ENCODE data around the gene CGNL1. TPM values are rescaled to one million over a fixed set of nuclear protein-coding genes. Genes with fewer than 3 reads are reported as not detected.

CGNL1 gene
- total RNA-seq, 1 experiment from 2014 or later, result 0.31 TPM

DNA sequence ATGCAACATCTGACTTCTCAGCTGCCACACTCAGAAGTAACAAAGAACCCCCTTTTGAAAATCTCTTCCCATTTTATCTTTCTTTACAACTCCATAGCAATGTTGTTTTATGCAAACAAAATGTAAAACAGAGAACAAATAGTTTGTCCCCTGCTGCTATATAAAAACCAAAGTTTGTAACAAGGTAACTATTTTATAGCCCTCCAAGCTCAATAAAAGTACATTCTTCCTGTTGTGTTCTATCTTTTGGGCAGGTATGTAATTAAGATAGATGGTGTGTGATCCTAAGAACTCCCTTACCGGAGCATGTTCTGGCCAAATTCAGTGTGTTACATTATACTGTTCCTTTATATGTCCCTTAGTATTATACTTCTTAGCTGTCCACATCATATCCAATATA, 12.6 kb upstream of the CGNL1 start:
- H3F3A ChIP-seq (ENCODE audit: insufficient read depth, low read depth), result no peaks in the 10 kb centered on the region
- ChIA-PET POLR2A (ENCODE audit: unreplicated experiment) (no interaction called here), CTCF (no interaction called here)
- no peak overlapping the region for H3K4me3 ChIP-seq
- no peak overlapping the region for H2AFZ ChIP-seq
- intact Hi-C loops (cut with micrococcal nuclease; ENCODE audit: unreplicated experiment), result no loop called here
- BruUV-seq (replicated peaks), result no TSS peak
- H3K9me3 ChIP-seq (ENCODE audit: insufficient read depth, low read depth), result no peaks in the 10 kb centered on the region
- no peaks in the 10 kb centered on the region for H3K4me1 ChIP-seq (replicated peaks; ENCODE audit: insufficient read depth)
- H3K27me3 ChIP-seq (ENCODE audit: insufficient read depth, low read depth), result no peaks in the 10 kb centered on the region
- H3K36me3 ChIP-seq (ENCODE audit: low read depth), result no peaks in the 10 kb centered on the region
- no peaks in the 10 kb centered on the region for H3K79me2 ChIP-seq (ENCODE audit: low read depth)
- DNase-seq, result no peak
- H3K27ac ChIP-seq, result no peak overlapping the region
- no peak for TF ChIP-seq EZH2 (IDR thresholded peaks at IDR 0.05; ENCODE audit: low read depth)
- TF ChIP-seq, protein P1, sequence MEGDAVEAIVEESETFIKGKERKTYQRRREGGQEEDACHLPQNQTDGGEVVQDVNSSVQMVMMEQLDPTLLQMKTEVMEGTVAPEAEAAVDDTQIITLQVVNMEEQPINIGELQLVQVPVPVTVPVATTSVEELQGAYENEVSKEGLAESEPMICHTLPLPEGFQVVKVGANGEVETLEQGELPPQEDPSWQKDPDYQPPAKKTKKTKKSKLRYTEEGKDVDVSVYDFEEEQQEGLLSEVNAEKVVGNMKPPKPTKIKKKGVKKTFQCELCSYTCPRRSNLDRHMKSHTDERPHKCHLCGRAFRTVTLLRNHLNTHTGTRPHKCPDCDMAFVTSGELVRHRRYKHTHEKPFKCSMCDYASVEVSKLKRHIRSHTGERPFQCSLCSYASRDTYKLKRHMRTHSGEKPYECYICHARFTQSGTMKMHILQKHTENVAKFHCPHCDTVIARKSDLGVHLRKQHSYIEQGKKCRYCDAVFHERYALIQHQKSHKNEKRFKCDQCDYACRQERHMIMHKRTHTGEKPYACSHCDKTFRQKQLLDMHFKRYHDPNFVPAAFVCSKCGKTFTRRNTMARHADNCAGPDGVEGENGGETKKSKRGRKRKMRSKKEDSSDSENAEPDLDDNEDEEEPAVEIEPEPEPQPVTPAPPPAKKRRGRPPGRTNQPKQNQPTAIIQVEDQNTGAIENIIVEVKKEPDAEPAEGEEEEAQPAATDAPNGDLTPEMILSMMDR (conservative IDR thresholded peaks at IDR 0.05), result no peak
- H3K4me2 ChIP-seq, result no peak overlapping the region
- H4K20me1 ChIP-seq (ENCODE audit: insufficient read depth), result no peaks in the 10 kb centered on the region
- H3K9me2 ChIP-seq (ENCODE audit: insufficient read depth), result no peaks in the 10 kb centered on the region

DNA sequence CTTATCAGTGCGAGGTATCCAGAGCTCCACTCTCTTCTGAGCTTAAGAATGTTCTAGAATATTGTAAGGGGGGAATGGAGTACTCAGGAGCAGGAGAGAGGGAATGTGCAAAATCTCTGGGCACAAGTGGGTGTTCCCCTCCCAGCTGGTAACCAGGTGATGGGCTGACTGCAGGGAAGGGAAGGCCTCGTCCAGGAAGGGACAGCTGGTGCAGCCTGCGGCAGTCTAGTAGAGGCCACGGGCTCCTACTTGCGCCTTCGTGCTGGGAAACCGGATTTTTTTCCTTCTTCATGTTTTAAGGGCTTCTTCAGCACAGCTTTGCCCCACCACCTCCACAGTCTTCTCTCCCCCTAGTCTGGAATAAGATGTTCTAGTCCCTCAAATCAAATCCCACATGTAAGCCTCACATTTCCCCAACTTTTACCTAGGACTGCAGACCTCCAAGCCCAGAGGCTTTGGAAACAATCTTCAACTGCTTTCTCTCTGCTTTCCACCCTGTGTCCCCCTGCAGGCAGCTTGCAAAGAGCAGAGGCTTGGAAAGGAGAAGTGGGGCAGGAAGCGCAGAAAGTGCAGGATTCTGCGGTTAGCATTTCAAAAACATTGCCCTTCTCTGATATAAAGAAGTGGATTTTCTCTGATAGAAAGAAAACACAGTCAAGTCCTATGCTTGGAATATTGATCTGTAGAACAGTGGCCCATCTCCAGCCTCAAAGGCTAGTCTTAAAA, 11.9 kb upstream of the CGNL1 start:
- ChIA-PET CTCF (no interaction called here), POLR2A (ENCODE audit: unreplicated experiment) (interaction anchor here (0.6 kb wide), 1 partner anchor 65 kb away, joined by 3 read pairs; no protein-coding TSS in a partner anchor)
- H3K27ac ChIP-seq, result no peak overlapping the region
- no peaks in the 10 kb centered on the region for H4K20me1 ChIP-seq (ENCODE audit: insufficient read depth)
- H2AFZ ChIP-seq, result no peak overlapping the region
- H3K36me3 ChIP-seq (ENCODE audit: low read depth), result no peaks in the 10 kb centered on the region
- H3F3A ChIP-seq (ENCODE audit: insufficient read depth, low read depth), result no peaks in the 10 kb centered on the region
- no peak overlapping the region for H3K4me3 ChIP-seq
- H3K9me3 ChIP-seq (ENCODE audit: insufficient read depth, low read depth), result no peaks in the 10 kb centered on the region
- no peak overlapping the region for H3K4me2 ChIP-seq
- no peaks in the 10 kb centered on the region for H3K9me2 ChIP-seq (ENCODE audit: insufficient read depth)
- no peak for DNase-seq
- H3K27me3 ChIP-seq (ENCODE audit: insufficient read depth, low read depth), result no peaks in the 10 kb centered on the region
- no peak for TF ChIP-seq EZH2 (IDR thresholded peaks at IDR 0.05; ENCODE audit: low read depth)
- TF ChIP-seq, protein P1 (conservative IDR thresholded peaks at IDR 0.05), result no peak
- no peaks in the 10 kb centered on the region for H3K4me1 ChIP-seq (replicated peaks; ENCODE audit: insufficient read depth)
- BruUV-seq (replicated peaks), result no TSS peak
- intact Hi-C loops (cut with micrococcal nuclease; ENCODE audit: unreplicated experiment), result no loop called here
- no peaks in the 10 kb centered on the region for H3K79me2 ChIP-seq (ENCODE audit: low read depth)

DNA sequence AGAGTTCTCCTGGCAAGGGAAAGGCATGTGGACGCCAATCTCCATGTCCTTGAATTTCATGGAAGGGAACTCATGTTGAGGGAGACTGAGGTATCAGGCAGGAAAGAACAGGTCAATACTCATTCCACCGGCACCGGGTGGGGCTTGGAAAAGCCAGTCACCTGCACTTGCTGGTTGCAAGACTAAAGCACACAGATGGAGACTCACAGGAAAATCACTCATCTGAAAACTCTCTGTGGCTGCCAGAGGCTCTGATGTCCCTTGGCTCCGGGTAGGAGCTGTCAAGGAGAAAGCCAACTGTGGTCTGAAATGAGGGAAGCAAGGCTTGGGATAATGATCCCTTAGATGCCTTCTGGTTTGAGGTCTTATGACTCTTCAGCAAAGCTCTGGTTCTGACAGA, 8.7 kb upstream of the CGNL1 start:
- no peaks in the 10 kb centered on the region for H3K36me3 ChIP-seq (ENCODE audit: low read depth)
- H3K4me1 ChIP-seq (replicated peaks; ENCODE audit: insufficient read depth), result no peaks in the 10 kb centered on the region
- no peaks in the 10 kb centered on the region for H3K27me3 ChIP-seq (ENCODE audit: insufficient read depth, low read depth)
- H3K27ac ChIP-seq, result no peak overlapping the region
- intact Hi-C loops (cut with micrococcal nuclease; ENCODE audit: unreplicated experiment), result no loop called here
- TF ChIP-seq, protein P1 (conservative IDR thresholded peaks at IDR 0.05), result no peak
- no peak for TF ChIP-seq EZH2 (IDR thresholded peaks at IDR 0.05; ENCODE audit: low read depth)
- H3K4me2 ChIP-seq, result no peak overlapping the region
- H3K4me3 ChIP-seq, result no peak overlapping the region
- no TSS peak for BruUV-seq (replicated peaks)
- ChIA-PET POLR2A (ENCODE audit: unreplicated experiment) (no interaction called here), CTCF (no interaction called here)
- no peak for DNase-seq
- no peaks in the 10 kb centered on the region for H3K9me2 ChIP-seq (ENCODE audit: insufficient read depth)
- H3K79me2 ChIP-seq (ENCODE audit: low read depth), result no peaks in the 10 kb centered on the region
- H3F3A ChIP-seq (ENCODE audit: insufficient read depth, low read depth), result no peaks in the 10 kb centered on the region
- H3K9me3 ChIP-seq (ENCODE audit: insufficient read depth, low read depth), result no peaks in the 10 kb centered on the region
- no peaks in the 10 kb centered on the region for H4K20me1 ChIP-seq (ENCODE audit: insufficient read depth)
- no peak overlapping the region for H2AFZ ChIP-seq
